Chondrocyte (in vitro differentiated cells): ENCODE results near the gene INO80E. TPM values are rescaled to one million over a fixed set of nuclear protein-coding genes. Genes with fewer than 3 reads are reported as not detected.
A peak's percentile ranks its signal among the peaks of the same experiment; 100 is the strongest.

ENCODE experiments used
- DNase-seq: peaks from one replicate; pipeline ENCODE4 v3.0.0; 2021; ENCODE audit warnings: mixed read lengths, low spot score
- H3K27ac Mint-ChIP-seq: one replicate; pipeline ENCODE4 v1.8.0; 2021; ENCODE audit warnings: mild to moderate bottlenecking, moderate library complexity, mixed read lengths; ENCODE audit not compliant: unreplicated experiment
- H3K27me3 Mint-ChIP-seq: 2 replicates; pipeline ENCODE4 v1.8.0; 2021; ENCODE audit warnings: low read depth, mixed read lengths
- H3K36me3 Mint-ChIP-seq: 2 replicates; pipeline ENCODE4 v1.8.0; 2021; ENCODE audit warnings: low read depth, mixed read lengths
- H3K4me1 Mint-ChIP-seq: 2 replicates; pipeline ENCODE4 v1.8.0; 2021; ENCODE audit warnings: low read depth, mild to moderate bottlenecking, mixed read lengths
- H3K4me3 Mint-ChIP-seq: one replicate; pipeline ENCODE4 v1.8.0; 2021; ENCODE audit warnings: mild to moderate bottlenecking, moderate library complexity, mixed read lengths; ENCODE audit not compliant: unreplicated experiment
- H3K9me3 Mint-ChIP-seq: 2 replicates; pipeline ENCODE4 v1.8.0; 2021; ENCODE audit warnings: low read depth, mixed read lengths
- CTCF ChIP-seq: fragments of 200-600 bp; sonication (generic); IDR thresholded peaks from 2 replicates; pipeline ENCODE4 v1.5.0; 2021; ENCODE audit warnings: antibody characterized with exemption, mild to moderate bottlenecking, moderate library complexity
- total RNA-seq: library from RNA; stranded (reverse); gene quantifications from 3 replicates; pipeline ENCODE4 v1.2.1, GENCODE V29; 2021

Gene INO80E
- total RNA-seq, 1 donor from 2014 or later = 57.1 TPM

- Mint-ChIP-seq H3K4me1 (peaks cover 2% of the 10 kb centered on the region), H3K27ac (no peak overlapping the region), H3K4me3 (no peak overlapping the region), H3K36me3 (no peaks in the 10 kb centered on the region), H3K27me3 (peaks cover 10% of the 10 kb centered on the region), H3K9me3 (no peaks in the 10 kb centered on the region)
- DNase-seq = no peak
- TF ChIP-seq CTCF = peak; percentile 86
These were observed 9.5 kb downstream of the INO80E start for GRCh38 chr16:30005341-30006094.

DNA sequence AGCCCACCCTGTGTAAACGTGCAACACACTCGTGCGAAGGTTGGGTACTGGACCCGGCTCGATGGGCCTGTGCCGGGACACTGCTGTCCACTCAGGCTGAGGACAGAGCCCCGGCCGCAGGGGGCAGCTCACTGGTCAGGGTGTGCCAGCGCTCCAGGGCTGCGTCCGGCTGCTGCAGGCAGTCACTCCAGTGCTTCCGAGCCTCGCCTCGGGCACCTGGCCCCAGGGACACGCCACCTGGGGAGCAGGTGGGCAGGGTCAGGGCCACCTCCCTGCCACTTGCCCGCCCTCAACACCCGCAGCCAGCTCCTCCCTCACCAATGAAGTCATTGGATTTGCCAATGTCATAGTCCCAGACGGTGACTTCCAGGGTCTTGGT is 10.0 kb downstream of the INO80E start:
- no peak overlapping the region for H3K27ac Mint-ChIP-seq
- H3K4me1 Mint-ChIP-seq = peaks cover 4% of the 10 kb centered on the region
- TF ChIP-seq CTCF = no peak
- no peaks in the 10 kb centered on the region for H3K9me3 Mint-ChIP-seq
- no peaks in the 10 kb centered on the region for H3K36me3 Mint-ChIP-seq
- no peak overlapping the region for H3K4me3 Mint-ChIP-seq
- peaks cover 11% of the 10 kb centered on the region for H3K27me3 Mint-ChIP-seq
- peak; percentile 90 for DNase-seq

DNA sequence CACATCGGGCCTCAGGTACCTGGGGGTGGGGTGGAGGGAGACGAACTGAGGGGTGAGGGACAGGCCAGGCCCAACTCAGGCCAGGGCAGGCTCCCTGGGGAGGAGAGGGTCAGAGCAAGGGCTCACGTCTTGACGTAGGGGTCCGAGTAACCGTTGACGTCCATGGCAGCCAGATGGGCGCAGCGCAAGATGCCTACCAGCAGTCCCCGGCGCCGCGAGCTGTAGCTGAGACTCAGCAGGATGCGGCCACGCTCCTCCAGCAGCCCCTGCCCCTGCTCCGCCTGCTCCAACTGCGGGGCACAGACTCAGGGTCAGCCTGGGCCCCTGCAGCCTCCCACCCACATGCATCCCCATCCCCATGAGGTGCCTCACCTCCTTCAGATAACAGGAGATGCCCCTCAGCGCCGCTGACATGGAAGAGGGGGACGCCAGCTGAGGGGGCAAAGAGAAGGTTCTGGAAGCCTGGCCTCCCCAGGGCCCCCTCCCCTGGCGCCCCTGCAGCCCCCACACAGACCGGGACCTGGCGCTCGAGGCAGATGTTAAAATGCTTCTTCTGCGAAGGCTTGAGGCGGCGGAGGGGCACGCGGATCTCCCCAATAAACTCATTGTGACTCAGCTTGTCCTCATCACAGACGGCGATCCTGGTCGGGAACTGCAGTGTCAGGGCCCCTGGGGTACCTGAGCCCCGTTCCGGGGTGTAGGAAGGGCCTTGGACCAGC is 10.8 kb downstream of the INO80E start:
- peaks cover 5% of the 10 kb centered on the region for H3K4me1 Mint-ChIP-seq
- H3K27ac Mint-ChIP-seq = no peak overlapping the region
- H3K36me3 Mint-ChIP-seq = no peaks in the 10 kb centered on the region
- no peaks in the 10 kb centered on the region for H3K9me3 Mint-ChIP-seq
- H3K4me3 Mint-ChIP-seq = no peak overlapping the region
- TF ChIP-seq CTCF = no peak
- peak; percentile 93 for DNase-seq
- H3K27me3 Mint-ChIP-seq = peaks cover 11% of the 10 kb centered on the region

GRCh38 chr16:30007378-30007895 is 11.4 kb downstream of the INO80E start:
- H3K27ac Mint-ChIP-seq = no peak overlapping the region
- no peak for TF ChIP-seq CTCF
- H3K4me1 Mint-ChIP-seq = peaks cover 9% of the 10 kb centered on the region
- no peaks in the 10 kb centered on the region for H3K9me3 Mint-ChIP-seq
- peaks cover 14% of the 10 kb centered on the region for H3K27me3 Mint-ChIP-seq
- DNase-seq = no peak
- no peak overlapping the region for H3K4me3 Mint-ChIP-seq
- H3K36me3 Mint-ChIP-seq = no peaks in the 10 kb centered on the region

DNA sequence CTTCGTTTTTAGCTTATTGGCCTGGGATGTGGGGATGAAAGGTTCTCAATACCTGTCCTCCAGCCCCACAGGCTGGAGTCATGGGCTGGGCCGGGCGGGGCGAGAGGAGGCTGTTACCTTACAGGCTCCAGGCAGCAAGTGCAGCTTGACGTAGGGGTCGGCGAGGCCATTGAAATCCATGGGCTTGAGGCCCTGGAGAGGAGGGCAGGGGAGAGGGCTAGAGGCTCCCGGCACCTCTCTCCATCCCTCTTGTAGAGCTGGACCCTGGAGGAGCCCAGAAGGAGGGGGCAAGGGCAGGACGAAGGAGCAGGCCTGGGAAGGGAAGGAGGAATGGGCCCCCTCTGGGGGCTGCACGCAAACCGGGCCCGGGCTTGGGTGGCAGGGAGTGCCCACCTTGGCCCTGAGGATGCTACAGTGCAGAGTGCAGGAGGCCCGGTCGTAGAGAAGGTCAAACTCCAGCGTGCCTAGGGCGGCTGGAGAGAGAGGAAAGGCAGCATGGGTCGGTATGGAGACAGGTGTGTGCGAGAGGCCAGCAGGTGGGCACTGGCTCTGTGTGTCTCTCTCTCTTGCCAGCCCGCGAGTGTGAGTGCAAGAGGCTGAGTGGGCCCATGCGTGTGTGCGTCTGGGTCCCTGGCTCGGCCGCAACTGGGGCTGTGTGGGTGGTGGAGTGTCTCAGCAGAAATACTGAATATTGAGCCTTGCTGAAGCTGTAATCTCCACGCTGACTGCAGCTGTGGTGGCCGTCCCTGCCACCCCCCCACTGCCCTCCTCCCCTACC is 13.2 kb downstream of the INO80E start:
- DNase-seq = no peak
- no peaks in the 10 kb centered on the region for H3K36me3 Mint-ChIP-seq
- H3K4me1 Mint-ChIP-seq = peaks cover 9% of the 10 kb centered on the region
- H3K27me3 Mint-ChIP-seq = peaks cover 14% of the 10 kb centered on the region
- no peaks in the 10 kb centered on the region for H3K9me3 Mint-ChIP-seq
- TF ChIP-seq CTCF = no peak
- no peak overlapping the region for H3K4me3 Mint-ChIP-seq
- H3K27ac Mint-ChIP-seq = no peak overlapping the region
